Measurements from ENCODE around the gene ESRP2. TPM values are rescaled to one million over a fixed set of nuclear protein-coding genes. Genes with fewer than 3 reads are reported as not detected.

Gene ESRP2
- total RNA-seq, 1 experiment from 2014 or later, result 27.0 TPM

GRCh38 chr16:68190081-68190480, 45.8 kb downstream of the ESRP2 start:
- TF ChIP-seq, protein P1, sequence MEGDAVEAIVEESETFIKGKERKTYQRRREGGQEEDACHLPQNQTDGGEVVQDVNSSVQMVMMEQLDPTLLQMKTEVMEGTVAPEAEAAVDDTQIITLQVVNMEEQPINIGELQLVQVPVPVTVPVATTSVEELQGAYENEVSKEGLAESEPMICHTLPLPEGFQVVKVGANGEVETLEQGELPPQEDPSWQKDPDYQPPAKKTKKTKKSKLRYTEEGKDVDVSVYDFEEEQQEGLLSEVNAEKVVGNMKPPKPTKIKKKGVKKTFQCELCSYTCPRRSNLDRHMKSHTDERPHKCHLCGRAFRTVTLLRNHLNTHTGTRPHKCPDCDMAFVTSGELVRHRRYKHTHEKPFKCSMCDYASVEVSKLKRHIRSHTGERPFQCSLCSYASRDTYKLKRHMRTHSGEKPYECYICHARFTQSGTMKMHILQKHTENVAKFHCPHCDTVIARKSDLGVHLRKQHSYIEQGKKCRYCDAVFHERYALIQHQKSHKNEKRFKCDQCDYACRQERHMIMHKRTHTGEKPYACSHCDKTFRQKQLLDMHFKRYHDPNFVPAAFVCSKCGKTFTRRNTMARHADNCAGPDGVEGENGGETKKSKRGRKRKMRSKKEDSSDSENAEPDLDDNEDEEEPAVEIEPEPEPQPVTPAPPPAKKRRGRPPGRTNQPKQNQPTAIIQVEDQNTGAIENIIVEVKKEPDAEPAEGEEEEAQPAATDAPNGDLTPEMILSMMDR (IDR thresholded peaks at IDR 0.05), result no peak
- no peak for TF ChIP-seq POLR2AphosphoS5 (IDR thresholded peaks at IDR 0.05; ENCODE audit: low read depth, low read length)
- TF ChIP-seq SIN3A (IDR thresholded peaks at IDR 0.05; ENCODE audit: borderline replicate concordance, insufficient read depth, low read depth, low read length), result no peak
- TF ChIP-seq REST (IDR thresholded peaks at IDR 0.05; ENCODE audit: insufficient read depth in 1 of 2, low read depth in 2 of 2, low read length in 1 of 2), result no peak
- no peak for TF ChIP-seq TCF7L2 (IDR thresholded peaks at IDR 0.05; ENCODE audit: low read depth, low read length)
- BruUV-seq (replicated peaks), result no TSS peak
- CTCF ChIA-PET, result no interaction called here
- Histone ChIP-seq H3K36me3 (ENCODE audit: control insufficient read depth, insufficient read depth, low read length) (peaks cover 2% of the 10 kb centered on the region; the same call in 1 of the 2 replicates), H3K27me3 (ENCODE audit: control insufficient read depth, insufficient read depth, low read length) (no peaks in the 10 kb centered on the region), H3K4me3 (ENCODE audit: low read depth in 2 of 2, low read length in 2 of 2) (no peak overlapping the region), H3K9me3 (ENCODE audit: control insufficient read depth, insufficient read depth, low read depth, low read length) (no peaks in the 10 kb centered on the region), H3K27ac (ENCODE audit: low read length) (no peak overlapping the region), H3K4me1 (ENCODE audit: control insufficient read depth, insufficient read depth, low read length) (no peaks in the 10 kb centered on the region)
- DNase-seq (ENCODE audit: low read depth, low spot score) (no peak), ATAC-seq (no peak)
- intact Hi-C loops (cut with micrococcal nuclease; ENCODE audit: unreplicated experiment) (no loop called here), in situ Hi-C loops (cut with HindIII; ENCODE audit: low pct_unique_long_range_greater_than_20kb, low sequenced_read_pairs) (no loop called here)
- POLR2A ChIA-PET, result no interaction called here

GRCh38 chr16:68188170-68188569, 47.8 kb downstream of the ESRP2 start:
- no peak for DNase-seq (ENCODE audit: low read depth, low spot score)
- no peaks in the 10 kb centered on the region for H3K4me1 ChIP-seq (ENCODE audit: control insufficient read depth, insufficient read depth, low read length)
- H3K9me3 ChIP-seq (ENCODE audit: control insufficient read depth, insufficient read depth, low read depth, low read length), result no peaks in the 10 kb centered on the region
- no peak for ATAC-seq
- BruUV-seq (replicated peaks), result no TSS peak
- in situ Hi-C loops (cut with HindIII; ENCODE audit: low pct_unique_long_range_greater_than_20kb, low sequenced_read_pairs) (no loop called here), intact Hi-C loops (cut with micrococcal nuclease; ENCODE audit: unreplicated experiment) (no loop called here)
- TF ChIP-seq, protein P1 (IDR thresholded peaks at IDR 0.05), result no peak
- TF ChIP-seq REST (IDR thresholded peaks at IDR 0.05; ENCODE audit: insufficient read depth in 1 of 2, low read depth in 2 of 2, low read length in 1 of 2), result no peak
- H3K4me3 ChIP-seq (ENCODE audit: low read depth in 2 of 2, low read length in 2 of 2), result no peak overlapping the region
- ChIA-PET CTCF (no interaction called here), POLR2A (no interaction called here)
- no peaks in the 10 kb centered on the region for H3K27me3 ChIP-seq (ENCODE audit: control insufficient read depth, insufficient read depth, low read length)
- peaks cover 2% of the 10 kb centered on the region; the same call in 1 of the 2 replicates for H3K36me3 ChIP-seq (ENCODE audit: control insufficient read depth, insufficient read depth, low read length)
- no peak overlapping the region for H3K27ac ChIP-seq (ENCODE audit: low read length)
